Stimulated activated naive CD8-positive, alpha-beta T cell treated with anti-CD3 and anti-CD28 coated beads, Interleukin-15, amount 100 ng/mL, for 72 hours (primary cell): ENCODE measurements around the gene FKBP2.
A peak's percentile ranks its signal among the peaks of the same experiment; 100 is the strongest.

ENCODE experiments used
- ATAC-seq: fragments of 150-1000 bp; cut with Tn5 transposase; 2 replicates; pipeline ENCODE4 v1.10.0; 2021; ENCODE audit warnings: mild to moderate bottlenecking, moderate library complexity
- DNase-seq, 2 donors: peaks; one replicate each; pipeline ENCODE4 v3.0.0; 2021 to 2022
- H3K27ac Mint-ChIP-seq, 2 donors: one replicate each; pipeline ENCODE4 v1.8.0; 2022; ENCODE audit warnings: mild to moderate bottlenecking in 2 of 2, mixed read lengths in 2 of 2, moderate library complexity in 2 of 2
- H3K27me3 Mint-ChIP-seq: one replicate; pipeline ENCODE4 v1.8.0; 2022; ENCODE audit warnings: mixed read lengths
- H3K4me1 Mint-ChIP-seq: one replicate; pipeline ENCODE4 v1.8.0; 2022; ENCODE audit warnings: mild to moderate bottlenecking, mixed read lengths
- H3K4me3 Mint-ChIP-seq, 2 donors: one replicate each; pipeline ENCODE4 v1.8.0; 2022; ENCODE audit warnings: mild to moderate bottlenecking in 2 of 2, mixed read lengths in 2 of 2, moderate library complexity in 1 of 2
- H3K9me3 Mint-ChIP-seq, 2 donors: one replicate each; pipeline ENCODE4 v1.8.0; 2022; ENCODE audit warnings: mixed read lengths in 2 of 2

Gene FKBP2

DNA sequence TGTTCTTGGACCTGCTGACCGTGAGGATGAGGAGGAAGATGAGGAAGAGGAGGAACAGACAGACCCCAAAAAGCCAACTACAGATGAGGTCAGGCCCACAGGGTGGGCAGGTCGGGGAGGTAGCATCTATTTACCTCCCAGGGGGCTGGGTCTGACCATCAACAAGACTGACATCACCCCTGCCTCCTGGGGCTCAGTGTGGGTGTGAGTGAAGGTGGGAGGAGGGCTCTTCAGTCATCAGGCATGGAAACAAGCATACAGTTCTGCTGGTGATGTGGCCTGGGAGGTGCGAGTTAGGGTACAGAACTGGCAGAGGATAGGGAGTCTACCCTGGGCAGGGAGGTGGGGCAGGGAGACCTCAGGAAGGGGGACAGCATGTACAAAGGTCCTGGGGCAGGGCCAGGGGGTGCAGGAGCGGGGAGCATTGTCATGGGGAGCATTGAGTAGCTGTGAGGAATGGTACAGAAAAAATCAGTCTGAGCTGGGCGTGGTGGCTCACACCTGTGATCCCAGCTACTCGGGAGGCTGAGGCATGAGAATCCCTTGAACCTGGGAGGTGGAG is 19.3 kb downstream of the FKBP2 start:
- no peak overlapping the region for H3K27ac Mint-ChIP-seq
- DNase-seq, result no peak
- peak; percentile 46 for ATAC-seq

DNA sequence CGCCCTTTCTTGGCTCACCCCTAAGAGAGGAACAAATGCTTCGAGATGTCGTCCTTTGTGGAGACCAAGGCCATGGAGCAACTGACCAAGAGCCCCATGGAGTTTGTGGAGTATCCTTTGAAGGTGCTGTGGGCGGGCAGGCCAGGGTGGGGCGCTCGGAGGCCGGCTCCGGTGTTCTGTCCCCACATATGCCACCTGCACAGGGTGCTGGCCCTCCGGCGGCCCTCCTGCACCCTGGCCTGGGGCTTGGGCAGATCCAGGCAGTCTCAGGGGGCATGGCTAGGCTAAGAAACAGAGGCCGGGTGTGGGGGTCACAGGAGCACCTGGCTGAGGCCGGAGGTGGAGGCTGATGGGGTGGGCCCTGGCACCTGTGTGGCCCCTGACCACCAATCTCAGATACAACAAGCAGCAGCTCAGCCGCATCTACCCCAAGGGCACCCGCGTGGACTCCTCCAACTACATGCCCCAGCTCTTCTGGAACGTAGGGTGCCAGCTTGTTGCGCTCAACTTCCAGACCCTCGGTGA is 20.7 kb downstream of the FKBP2 start:
- no peak overlapping the region for H3K27ac Mint-ChIP-seq
- ATAC-seq (no peak), DNase-seq (no peak)
- H3K4me3 Mint-ChIP-seq, result no peak overlapping the region
- no peaks in the 10 kb centered on the region for H3K27me3 Mint-ChIP-seq
- H3K4me1 Mint-ChIP-seq, result peaks cover 14% of the 10 kb centered on the region
- H3K9me3 Mint-ChIP-seq, result no peaks in the 10 kb centered on the region

More for the DNA sequence above, 19.3 kb downstream of the FKBP2 start:
- Mint-ChIP-seq H3K4me3 (no peak overlapping the region), H3K4me1 (peaks cover 14% of the 10 kb centered on the region), H3K27me3 (no peaks in the 10 kb centered on the region), H3K9me3 (no peaks in the 10 kb centered on the region)

DNA sequence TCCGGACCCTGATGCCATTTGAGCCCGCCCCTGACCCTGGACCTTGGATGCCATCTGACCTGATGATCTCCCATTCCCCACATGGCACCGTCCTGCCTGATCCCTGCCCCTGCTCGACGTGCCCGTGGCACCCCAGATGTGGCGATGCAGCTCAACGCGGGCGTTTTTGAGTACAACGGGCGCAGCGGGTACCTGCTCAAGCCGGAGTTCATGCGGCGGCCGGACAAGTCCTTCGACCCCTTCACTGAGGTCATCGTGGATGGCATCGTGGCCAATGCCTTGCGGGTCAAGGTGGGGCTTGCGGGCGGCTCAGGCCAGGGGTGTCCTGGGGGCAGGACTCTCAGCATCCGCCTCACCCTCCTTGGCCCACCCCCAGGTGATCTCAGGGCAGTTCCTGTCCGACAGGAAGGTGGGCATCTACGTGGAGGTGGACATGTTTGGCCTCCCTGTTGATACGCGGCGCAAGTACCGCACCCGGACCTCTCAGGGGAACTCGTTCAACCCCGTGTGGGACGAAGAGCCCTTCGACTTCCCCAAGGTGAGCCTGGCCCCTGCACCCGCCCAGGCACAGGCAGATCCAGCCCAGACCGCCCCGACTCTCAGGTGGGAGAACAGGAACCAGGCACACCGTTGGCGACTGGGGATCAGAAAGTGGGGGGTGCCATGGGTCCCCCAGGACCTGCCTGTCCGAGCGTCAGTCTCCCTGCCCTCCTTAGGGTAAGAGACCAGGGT is 21.5 kb downstream of the FKBP2 start:
- Mint-ChIP-seq H3K9me3 (no peaks in the 10 kb centered on the region), H3K27me3 (no peaks in the 10 kb centered on the region), H3K4me1 (peaks cover 15% of the 10 kb centered on the region), H3K4me3 (no peak overlapping the region), H3K27ac (no peak overlapping the region)
- DNase-seq (no peak), ATAC-seq (no peak)

DNA sequence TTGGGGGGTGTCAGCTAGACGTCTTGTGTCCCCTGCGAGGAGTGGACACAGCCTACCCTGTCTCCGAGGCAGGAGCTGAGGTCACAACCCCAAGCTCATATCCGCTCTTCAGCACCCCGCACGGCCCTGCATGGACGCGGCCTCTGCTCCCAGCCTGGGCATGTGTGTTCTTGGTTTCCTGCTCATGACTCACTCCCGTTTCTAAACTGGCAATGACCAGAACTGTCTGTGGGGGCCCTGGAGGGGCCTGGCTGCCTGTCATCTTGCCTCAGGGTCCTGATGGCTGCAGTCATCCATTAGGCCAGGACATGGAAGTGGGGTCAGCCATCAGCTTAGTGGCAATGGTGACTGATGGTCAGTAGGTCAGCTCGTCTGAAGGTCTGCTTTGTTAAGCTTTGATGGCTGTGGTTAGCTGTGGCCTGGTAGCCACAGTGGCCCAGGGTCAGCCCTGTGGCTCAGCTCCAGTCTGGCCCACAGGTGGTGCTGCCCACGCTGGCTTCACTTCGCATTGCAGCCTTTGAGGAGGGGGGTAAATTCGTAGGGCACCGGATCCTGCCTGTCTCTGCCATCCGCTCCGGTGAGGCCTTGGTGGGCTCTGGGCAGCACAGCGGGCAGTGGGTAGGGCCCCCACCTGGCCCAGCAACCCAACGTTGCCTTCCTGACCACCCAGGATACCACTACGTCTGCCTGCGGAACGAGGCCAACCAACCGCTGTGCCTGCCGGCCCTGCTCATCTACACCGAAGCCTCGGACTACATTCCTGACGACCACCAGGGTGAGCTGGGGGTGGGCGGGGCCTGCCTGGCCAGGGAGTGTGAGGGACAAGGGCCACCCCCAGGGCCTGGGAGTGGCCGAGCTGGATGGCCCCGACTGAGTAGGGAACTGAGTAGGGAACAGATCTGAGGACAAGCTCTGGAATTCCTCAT is 22.4 kb downstream of the FKBP2 start:
- DNase-seq (no peak), ATAC-seq (no peak)
- Mint-ChIP-seq H3K27me3 (no peaks in the 10 kb centered on the region), H3K9me3 (no peaks in the 10 kb centered on the region), H3K4me3 (no peak overlapping the region), H3K4me1 (peaks cover 23% of the 10 kb centered on the region), H3K27ac (no peak overlapping the region)

DNA sequence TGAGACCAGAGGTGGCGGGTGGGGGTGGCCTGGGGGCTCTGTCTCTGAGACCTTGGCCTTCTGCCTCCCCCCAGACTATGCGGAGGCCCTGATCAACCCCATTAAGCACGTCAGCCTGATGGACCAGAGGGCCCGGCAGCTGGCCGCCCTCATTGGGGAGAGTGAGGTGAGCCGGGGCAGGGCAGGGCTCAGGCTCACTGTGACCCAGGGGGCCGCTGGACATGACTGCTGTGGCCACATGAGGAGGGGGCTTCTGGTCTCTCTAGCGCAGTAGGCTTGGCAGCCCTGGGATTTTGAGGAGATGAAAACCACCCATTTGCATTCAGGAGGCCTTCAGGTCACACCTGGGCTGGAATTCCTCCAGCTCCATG is 23.0 kb downstream of the FKBP2 start:
- H3K4me1 Mint-ChIP-seq, result peaks cover 29% of the 10 kb centered on the region
- DNase-seq (no peak), ATAC-seq (no peak)
- H3K27ac Mint-ChIP-seq, result no peak overlapping the region
- no peaks in the 10 kb centered on the region for H3K9me3 Mint-ChIP-seq
- no peaks in the 10 kb centered on the region for H3K27me3 Mint-ChIP-seq
- H3K4me3 Mint-ChIP-seq, result no peak overlapping the region

DNA sequence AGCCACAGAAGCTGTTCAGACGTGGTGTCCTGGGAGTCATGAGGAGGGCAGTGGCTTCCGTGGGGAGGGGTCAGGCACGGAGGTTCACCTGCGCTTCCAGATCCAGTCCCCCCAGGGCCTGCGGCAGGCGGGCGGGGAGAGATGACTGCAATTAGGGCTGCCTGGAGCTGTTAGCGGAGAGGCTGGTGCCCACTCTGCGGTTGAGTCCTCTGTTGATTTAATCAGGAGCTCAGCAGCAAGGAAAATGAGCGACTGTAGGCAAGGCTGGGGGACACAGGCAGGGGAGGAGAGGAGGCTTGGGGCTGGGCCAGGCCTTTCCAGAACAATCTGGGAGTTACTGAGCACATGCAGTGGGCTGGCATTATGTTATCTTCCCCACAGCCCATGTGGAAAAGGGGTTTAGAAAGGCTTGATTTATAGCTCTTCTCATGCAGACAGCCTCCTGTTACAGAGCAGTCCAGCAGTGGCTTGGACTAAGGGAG is 23.5 kb downstream of the FKBP2 start:
- no peaks in the 10 kb centered on the region for H3K27me3 Mint-ChIP-seq
- no peaks in the 10 kb centered on the region for H3K9me3 Mint-ChIP-seq
- H3K27ac Mint-ChIP-seq, result no peak overlapping the region
- ATAC-seq, result no peak
- peaks cover 30% of the 10 kb centered on the region for H3K4me1 Mint-ChIP-seq
- DNase-seq, result no peak
- H3K4me3 Mint-ChIP-seq, result no peak overlapping the region

DNA sequence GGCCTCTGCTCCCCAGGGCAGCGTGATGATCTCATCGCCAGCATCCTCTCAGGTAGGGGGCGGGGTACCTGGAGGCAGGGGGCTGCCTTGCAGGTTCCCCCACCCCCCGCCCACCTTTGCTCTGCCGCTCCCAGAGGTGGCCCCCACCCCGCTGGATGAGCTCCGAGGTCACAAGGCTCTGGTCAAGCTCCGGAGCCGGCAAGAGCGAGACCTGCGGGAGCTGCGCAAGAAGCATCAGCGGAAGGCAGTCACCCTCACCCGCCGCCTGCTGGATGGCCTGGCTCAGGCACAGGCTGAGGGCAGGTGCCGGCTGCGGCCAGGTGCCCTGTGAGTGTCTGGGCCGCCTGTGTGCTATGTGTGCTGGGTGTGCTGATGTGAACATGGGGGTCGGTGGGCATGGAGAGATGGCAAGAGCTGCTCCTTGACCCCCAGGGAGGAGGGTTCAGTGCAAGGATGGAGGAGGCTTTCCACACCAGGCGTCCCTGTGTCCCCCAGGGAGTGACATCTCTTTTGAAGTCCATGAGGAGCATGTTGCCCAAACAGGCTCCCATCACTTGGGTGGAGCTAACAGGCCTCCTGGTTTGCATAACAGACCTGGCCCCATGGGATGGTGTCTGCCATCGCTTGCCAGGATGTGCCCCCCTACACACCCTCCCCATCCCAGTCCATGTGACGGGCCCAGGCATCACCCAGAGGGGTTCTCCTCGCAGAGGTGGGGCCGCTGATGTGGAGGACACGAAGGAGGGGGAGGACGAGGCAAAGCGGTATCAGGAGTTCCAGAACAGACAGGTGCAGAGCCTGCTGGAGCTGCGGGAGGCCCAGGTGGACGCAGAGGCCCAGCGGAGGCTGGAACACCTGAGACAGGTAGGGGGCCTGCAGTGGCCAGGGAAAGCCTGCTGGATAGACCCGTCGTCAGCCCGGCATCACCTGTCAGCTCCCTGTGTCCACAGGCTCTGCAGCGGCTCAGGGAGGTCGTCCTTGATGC is 24.6 kb downstream of the FKBP2 start:
- no peak overlapping the region for H3K27ac Mint-ChIP-seq
- no peak for DNase-seq
- no peak for ATAC-seq
- H3K27me3 Mint-ChIP-seq, result no peaks in the 10 kb centered on the region
- peaks cover 24% of the 10 kb centered on the region for H3K4me1 Mint-ChIP-seq
- no peak overlapping the region for H3K4me3 Mint-ChIP-seq
- no peaks in the 10 kb centered on the region for H3K9me3 Mint-ChIP-seq

DNA sequence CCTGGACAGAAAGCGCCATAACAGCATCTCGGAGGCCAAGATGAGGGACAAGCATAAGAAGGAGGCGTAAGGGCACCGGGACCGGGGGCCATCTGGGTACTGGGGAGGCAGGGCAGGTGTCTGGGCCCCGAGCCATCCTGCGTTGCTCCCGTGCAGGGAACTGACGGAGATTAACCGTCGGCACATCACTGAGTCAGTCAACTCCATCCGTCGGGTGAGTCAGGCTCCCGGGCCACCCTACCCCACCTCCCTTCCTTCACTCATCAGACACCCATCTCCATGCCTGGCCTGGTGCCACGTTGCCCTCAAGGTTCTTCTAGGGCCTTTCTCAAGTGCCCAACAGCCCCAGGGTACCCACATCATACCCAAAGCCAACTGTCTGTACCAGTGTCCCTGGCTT is 25.4 kb downstream of the FKBP2 start:
- H3K9me3 Mint-ChIP-seq, result no peaks in the 10 kb centered on the region

DNA sequence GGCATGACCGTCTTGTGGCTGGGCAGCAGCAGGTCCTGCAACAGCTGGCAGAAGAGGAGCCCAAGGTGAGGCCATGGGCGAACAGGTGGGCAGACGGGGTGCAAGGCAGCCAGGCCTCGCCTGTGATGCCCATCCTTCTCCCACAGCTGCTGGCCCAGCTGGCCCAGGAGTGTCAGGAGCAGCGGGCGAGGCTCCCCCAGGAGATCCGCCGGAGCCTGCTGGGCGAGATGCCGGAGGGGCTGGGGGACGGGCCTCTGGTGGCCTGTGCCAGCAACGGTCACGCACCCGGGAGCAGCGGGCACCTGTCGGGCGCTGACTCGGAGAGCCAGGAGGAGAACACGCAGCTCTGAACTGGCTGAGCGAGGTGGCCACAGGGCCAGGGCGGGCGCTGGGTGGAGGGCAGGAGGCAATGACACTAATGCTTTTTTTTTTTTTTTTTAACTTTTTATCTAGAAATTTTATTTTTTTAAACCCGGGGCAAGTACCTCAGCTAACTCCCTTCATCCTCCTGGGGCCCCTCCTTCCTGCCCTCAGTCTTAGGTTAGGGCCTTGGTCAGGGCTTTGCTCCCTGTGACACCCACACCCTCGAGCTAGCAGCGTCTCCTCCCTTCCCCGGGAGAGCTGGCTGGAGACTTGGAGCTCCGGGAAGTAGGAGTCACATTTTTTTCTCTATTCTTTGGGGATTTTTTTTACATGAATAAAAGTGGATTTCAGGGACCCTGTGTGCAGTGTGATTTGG is 26.5 kb downstream of the FKBP2 start:
- no peak for DNase-seq
- Mint-ChIP-seq H3K27me3 (no peaks in the 10 kb centered on the region), H3K4me3 (peak overlapping the region; percentile 94 to 99), H3K27ac (peak overlapping the region in 1 of 2 donors; percentile 67), H3K4me1 (peaks cover 35% of the 10 kb centered on the region), H3K9me3 (no peaks in the 10 kb centered on the region)
- ATAC-seq, result no peak

More for the DNA sequence above, 25.4 kb downstream of the FKBP2 start:
- H3K4me1 Mint-ChIP-seq, result peaks cover 26% of the 10 kb centered on the region
- ATAC-seq (no peak), DNase-seq (no peak)
- H3K27ac Mint-ChIP-seq, result no peak overlapping the region
- no peak overlapping the region for H3K4me3 Mint-ChIP-seq
- no peaks in the 10 kb centered on the region for H3K27me3 Mint-ChIP-seq

DNA sequence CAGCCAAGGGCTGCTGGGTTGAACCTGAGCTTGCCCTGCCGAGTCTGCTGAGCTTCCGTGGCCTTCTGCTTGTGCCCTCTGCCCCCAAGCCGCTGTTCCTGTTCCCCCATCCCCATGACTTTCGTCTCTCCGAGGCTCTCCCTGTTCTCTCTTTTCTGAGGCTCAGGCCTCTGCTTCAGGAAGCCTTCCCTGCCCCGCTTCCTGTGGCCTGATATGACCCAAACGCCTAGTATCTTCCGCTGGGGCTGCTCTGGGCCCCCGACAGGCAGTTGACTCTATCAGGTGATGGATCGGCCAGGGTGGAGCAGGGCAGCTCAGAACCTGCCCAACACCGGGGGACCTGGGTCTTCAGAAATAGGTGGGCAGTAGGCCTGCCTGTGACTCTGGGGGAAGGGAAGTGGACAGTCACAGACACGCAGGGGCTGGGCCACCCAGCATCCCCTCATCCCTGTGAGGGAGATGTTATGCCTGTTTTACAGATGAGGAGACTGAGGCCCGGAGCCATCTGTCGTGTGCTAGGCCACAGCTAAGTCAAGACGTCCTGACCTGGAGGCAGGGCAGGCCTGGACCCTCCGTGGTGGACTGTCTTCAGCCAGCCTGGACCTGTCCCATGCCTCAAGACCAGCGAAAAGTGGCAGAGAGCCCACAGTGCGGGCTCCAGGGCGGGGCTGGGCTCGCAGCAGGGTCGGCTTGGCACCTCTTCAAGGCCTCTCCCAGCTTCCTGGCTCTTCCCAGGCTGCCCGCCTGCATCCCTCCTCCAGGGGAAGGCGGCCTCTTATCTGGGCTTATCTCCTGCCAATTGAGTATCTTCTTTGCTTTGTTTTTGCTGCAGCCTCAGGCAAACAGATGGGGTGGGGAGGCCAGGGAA is 27.4 kb downstream of the FKBP2 start:
- ATAC-seq, result no peak
- no peaks in the 10 kb centered on the region for H3K27me3 Mint-ChIP-seq
- H3K4me3 Mint-ChIP-seq, result peak overlapping the region; percentile 94 to 99
- DNase-seq, result peak in 1 of 2 donors; percentile 19
- H3K27ac Mint-ChIP-seq, result peak overlapping the region; percentile 98 to 99
- peaks cover 37% of the 10 kb centered on the region for H3K4me1 Mint-ChIP-seq
- no peaks in the 10 kb centered on the region for H3K9me3 Mint-ChIP-seq

DNA sequence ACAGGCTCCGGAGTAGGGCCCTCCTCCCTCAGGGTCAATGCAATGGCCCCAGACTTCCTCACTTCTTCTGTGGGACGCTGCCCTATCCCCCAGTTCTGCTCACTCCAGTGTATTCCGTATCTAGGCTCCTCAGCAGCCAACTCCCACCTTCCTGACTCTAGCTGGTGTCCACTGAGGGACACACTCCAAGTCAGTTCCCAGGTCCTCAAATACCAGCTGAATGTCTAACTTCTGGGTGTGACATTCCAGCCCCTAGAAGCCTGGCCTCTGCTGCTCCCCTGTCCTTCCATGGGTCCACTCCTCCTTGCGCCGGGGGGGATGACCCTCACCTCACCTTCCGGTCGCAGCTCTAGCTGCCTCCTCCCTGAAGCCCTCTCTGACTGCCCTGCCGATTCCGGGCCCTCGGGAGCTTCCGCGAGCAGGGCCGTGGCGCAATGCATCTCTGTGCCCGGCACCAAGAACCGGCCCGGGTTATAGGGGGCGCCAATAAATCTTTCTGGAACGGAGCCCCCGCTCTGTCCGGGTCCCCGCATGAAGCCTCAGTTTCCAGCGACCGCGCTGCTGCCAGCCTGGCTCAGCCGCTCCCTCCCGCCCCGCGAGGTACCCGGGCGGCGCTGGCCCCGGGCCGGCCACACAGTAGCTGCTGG is 28.1 kb downstream of the FKBP2 start:
- peak overlapping the region; percentile 98 to 99 for H3K27ac Mint-ChIP-seq

DNA sequence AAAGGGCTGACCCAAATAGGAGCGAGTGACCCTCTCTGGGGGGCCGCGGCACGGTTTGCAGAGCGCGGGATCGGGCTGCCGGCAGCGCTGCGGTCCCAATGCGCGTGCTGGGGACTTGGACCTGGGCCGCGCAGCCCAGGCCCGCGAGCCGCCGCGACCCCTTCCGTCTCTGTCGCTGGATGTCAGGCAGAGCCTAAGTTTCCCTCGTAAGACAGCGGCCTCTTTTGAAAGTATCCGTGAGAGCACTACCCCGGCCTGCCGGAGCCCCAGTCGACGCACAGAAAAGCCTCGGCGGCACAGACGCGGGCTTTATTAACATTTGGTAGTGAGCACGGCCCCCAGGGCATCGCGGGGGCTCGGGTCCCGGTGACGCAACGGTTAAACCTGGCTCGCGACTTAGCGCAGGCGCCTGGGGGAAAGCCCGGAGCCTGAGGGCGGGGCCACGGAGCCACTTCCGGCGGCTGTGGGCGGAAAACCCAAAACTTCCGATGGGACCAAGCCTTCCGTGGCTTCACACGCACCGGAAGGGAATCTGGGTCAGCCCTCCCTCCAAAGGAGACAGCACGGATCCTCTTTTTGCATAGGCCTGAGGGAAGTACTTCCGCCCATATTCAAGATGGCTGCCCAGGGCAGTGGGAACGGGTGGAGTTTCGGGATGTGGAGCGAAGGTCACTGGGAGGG is 28.8 kb downstream of the FKBP2 start:
- no peaks in the 10 kb centered on the region for H3K9me3 Mint-ChIP-seq
- no peaks in the 10 kb centered on the region for H3K27me3 Mint-ChIP-seq
- ATAC-seq, result peak; percentile 80
- peak; percentile 97 to 98 for DNase-seq
- peak overlapping the region; percentile 98 to 99 for H3K27ac Mint-ChIP-seq
- peaks cover 37% of the 10 kb centered on the region for H3K4me1 Mint-ChIP-seq
- peak overlapping the region; percentile 94 to 99 for H3K4me3 Mint-ChIP-seq

More for the DNA sequence above, 28.1 kb downstream of the FKBP2 start:
- peak overlapping the region; percentile 94 to 99 for H3K4me3 Mint-ChIP-seq
- H3K9me3 Mint-ChIP-seq, result no peaks in the 10 kb centered on the region
- ATAC-seq (peak; percentile 44), DNase-seq (peak; percentile 35 to 65)
- peaks cover 37% of the 10 kb centered on the region for H3K4me1 Mint-ChIP-seq
- H3K27me3 Mint-ChIP-seq, result no peaks in the 10 kb centered on the region
